GM23248 (cell line): ENCODE data around the gene PIGR.

Source experiments
- EZH2 ChIP-seq: fragments of 200-600 bp; sonication (generic); IDR thresholded peaks from 2 replicates; pipeline ENCODE4 v1.6.1; 2018; ENCODE audit warnings: antibody characterized with exemption, mild to moderate bottlenecking; ENCODE audit not compliant: insufficient read depth, poor library complexity, severe bottlenecking
- EZH2phosphoT487 ChIP-seq: fragments of 200-600 bp; sonication (generic); IDR thresholded peaks from 2 replicates; pipeline ENCODE4 v1.6.1; 2018; ENCODE audit warnings: antibody characterized with exemption, moderate library complexity, mild to moderate bottlenecking, low read depth; ENCODE audit not compliant: insufficient read depth

- TF ChIP-seq EZH2phosphoT487 (no peak), EZH2 (no peak)
Observed at GRCh38 chr1:206987873-206988272, 41.6 kb upstream of the PIGR start.
